ENCODE measurements around the gene GBX2.
A peak's percentile ranks its signal among the peaks of the same experiment; 100 is the strongest.

GBX2 gene

GRCh38 chr2:236180831-236181453 is 12.8 kb upstream of the GBX2 start:
- no peak for DNase-seq (ENCODE audit: low read depth)

GRCh38 chr2:236180076-236180816 is 12.1 kb upstream of the GBX2 start:
- peak; percentile 82 for DNase-seq (ENCODE audit: low read depth)

DNA sequence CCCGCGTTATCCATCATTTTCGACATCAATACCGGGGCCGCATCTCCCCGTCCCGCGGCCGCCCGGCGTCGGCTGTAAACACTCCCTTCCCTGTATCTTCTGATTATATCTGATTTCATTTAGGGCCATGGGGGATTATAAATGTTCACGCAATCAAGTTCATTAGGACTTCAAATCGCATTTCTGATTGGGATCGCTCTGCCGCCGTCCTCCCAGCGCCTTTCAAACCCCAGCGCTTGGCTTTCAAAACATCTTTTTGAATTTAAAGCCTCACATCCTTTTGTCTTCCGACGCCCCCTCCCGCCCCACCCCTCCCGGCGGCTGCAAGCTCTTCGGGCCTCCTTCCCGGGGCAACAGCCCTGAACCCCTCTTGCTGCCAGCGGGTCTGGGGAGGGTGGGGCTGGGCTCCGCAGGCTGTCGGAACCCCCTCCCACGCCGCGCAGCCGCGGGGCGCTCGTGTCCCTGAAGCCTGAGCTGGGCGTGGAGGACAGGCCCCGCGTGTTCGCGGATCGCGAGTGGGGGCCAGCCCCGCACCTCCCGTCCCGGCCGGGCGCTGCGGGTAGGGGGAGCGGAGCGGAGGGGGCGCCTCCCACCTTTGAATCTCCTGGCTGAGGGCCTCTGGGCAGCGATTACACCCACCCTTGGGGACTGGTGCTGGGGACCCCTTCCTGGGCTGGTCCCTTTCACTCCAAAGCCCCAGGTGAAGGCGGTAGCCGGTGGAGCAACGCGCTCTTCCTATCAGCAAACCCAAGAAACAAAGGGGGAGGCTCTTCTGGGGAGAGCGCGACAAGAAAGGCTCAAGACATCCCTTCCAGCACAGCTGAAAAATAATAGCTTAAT is 11.3 kb upstream of the GBX2 start:
- DNase-seq (ENCODE audit: low read depth), result no peak

DNA sequence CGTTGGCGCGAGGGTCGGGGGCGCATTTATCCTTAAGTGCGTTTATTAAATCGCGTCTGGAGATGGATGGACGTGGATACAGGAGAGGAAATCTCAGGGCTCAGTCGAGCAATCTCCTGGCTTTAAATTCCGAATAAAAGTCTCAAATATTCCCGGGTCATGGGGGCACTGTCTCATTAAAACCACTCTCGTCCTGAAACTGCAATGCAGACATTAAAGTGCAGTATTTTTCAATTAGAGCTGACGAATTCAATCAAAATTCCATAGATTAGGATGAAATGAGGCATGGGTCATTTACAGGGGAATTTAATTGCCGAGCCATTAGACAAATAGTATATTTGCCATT is 10.7 kb upstream of the GBX2 start:
- no peak for DNase-seq (ENCODE audit: low read depth)

DNA sequence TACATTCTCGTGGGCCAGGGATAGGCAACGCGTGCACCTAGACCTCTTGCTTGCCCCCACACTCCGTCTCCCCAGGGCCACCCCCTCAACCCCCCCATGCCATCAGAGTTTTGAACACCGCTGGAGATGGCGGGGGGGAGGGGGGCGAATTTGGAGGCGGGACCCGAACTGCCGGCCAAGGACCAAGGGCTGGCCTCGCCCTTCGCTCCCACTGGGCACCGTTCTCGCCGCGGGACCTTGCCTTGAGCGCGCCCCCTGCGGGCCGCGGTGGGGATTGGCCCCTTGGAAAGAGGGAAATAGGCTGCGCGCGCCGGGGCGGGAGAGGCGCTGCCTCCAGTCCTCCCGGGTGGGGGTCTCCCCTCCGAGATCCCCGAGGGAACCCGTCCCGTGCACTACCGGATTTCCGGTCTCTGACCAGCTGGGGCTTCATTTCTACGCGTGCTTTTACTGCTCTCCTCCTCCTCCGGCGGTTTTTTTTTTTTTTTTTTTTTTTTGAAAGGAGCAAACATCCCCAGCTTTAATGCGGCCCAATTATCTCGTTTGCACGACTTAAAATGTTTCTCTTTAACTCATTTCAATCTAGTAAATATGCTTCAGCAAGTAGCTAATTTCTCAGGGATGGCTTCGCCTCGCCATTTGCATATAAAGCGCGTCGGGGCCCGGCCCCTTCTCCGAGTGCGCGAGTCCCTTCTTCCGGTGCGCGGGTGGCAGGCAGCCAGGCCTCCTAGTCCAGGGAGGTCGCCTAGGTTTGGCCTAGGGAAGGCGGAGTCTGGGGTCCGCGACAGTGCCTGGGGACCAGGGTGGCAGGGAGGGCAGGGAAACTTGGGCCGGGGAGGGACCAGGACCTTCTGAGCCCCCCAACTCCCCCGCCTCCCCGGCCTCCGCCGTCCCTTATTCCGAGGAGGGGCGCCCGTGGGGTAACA is 10.0 kb upstream of the GBX2 start:
- no peak for DNase-seq (ENCODE audit: low read depth)

- DNase-seq (ENCODE audit: low read depth), result no peak
Observed at GRCh38 chr2:236177604-236177966, 9.4 kb upstream of the GBX2 start.

DNA sequence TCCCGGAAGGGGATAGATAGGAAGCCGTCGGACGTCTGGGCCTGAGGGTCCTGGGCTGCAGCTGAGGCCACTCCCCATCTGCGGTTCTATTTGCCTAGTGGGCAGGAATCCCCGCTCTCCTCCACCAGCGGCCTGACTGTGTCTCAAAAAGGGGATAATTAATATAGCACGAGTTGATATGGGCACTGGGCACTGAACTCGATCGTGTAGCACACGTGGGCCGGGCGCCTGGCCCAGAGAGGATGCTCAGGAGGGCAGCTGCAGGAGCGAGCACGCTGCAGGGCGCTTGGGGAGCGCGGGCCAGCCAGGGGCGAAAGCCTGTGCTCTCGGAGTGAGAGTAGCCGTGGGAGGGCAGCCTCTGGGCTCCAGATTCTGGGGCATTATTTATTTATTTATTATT is 8.8 kb upstream of the GBX2 start:
- DNase-seq (ENCODE audit: low read depth), result no peak

GRCh38 chr2:236176417-236176816 is 8.2 kb upstream of the GBX2 start:
- DNase-seq (ENCODE audit: low read depth), result no peak

DNA sequence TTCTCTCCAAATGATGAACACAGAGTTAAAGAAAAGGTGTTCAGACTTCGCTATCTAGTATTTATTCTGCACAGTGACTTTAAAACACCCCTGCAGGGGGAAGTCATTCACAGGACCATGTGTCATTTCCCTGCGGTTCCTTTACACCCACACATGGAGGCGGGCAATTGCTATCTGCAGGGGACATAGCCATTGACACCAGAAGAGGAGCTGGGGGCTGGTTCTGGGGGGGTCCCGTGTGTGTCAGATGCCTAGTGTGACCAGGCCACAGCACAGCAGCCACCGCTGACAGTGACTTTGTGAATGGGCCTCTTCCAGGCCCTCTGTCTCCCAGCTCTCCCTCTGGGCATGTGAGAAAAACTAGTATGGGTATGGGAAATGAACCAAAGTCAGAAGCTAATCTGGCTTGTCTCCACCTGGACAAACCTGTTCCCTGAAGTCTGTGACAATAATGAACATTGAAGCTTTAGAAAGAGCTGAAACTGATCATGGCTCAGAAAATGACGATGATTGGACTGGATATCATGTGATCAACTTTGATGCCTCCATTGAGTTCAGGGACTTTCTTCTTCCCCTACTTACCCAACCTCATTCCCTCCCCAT is 7.5 kb upstream of the GBX2 start:
- DNase-seq (ENCODE audit: low read depth), result no peak

DNA sequence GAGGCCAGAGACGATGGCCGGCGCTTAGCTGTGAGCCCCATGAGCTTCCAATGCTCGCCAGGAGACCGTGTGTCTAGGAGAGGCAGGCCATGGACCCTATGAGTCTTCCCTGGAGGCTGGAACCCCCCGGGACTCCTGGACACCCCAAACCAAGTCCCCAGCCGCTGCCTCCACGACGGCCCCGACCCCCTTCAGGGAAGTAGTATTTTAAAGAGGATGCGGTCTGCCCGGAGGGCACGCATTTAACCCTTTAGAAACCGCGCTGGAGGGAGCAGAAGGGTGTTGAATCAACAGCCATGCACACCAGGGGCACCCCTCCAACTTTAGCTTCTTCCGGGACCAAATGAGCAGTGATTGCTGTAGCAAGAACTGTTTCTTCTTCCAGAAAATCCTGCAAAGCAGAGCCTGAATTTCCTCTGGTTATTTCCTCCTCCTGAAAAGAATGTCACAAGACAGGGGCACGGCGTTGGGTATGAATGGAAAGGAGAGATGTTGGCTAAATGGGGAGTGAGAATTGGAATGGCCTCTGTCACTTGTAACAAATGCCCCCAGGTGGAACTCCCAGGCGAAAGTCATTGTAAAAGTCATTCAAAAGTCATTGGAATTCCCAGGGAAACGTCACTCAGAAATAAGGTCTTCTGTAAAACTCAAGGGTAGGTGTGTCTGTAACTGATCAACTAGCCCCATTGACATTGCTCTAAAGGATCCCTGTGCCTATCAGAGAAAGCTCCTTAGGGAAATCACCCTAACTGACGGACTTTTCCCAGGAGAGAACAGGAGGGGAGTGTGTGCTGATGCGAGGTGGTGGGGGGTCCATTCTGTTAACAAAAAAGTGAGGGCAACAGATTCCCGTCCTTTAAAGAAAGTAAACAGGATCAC is 5.8 kb upstream of the GBX2 start:
- DNase-seq (ENCODE audit: low read depth), result no peak

DNA sequence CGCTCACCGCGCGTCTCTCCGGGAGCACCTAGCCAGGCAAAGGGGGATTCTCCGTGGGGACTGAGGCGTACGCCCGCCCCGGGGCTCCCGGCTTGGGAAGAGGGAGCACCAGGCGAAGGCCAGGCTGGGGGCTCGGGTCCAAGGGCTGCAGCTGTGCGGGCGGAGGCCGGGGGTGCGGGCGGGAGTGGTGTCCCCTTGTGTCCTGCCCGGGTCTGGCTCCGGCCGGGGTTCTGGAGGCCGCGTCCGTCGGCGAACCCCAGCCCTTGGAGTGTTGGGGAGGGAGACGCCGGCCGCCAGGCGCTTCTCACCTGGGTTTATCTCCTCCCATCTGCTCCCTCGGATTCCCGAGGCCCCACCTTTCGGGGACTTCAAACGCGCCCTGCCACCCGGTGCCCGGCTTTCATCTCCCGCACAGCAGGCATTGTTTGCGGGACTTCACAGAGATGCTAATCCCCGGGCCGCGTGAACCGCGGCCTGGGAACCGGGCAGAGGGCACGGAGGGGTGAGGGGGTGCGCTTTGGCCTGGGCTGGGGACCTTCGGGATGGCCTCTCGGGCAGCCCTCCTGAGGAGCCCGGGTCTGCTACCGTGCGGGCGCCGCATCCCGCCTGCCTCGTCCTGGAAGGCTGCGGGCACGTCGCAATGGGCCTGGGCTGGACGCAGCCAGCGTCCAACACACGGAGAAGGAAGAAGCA is 5.0 kb upstream of the GBX2 start:
- no peak for DNase-seq (ENCODE audit: low read depth)

- no peak for DNase-seq (ENCODE audit: low read depth)
Observed at GRCh38 chr2:236172255-236173035, 4.3 kb upstream of the GBX2 start.

DNA sequence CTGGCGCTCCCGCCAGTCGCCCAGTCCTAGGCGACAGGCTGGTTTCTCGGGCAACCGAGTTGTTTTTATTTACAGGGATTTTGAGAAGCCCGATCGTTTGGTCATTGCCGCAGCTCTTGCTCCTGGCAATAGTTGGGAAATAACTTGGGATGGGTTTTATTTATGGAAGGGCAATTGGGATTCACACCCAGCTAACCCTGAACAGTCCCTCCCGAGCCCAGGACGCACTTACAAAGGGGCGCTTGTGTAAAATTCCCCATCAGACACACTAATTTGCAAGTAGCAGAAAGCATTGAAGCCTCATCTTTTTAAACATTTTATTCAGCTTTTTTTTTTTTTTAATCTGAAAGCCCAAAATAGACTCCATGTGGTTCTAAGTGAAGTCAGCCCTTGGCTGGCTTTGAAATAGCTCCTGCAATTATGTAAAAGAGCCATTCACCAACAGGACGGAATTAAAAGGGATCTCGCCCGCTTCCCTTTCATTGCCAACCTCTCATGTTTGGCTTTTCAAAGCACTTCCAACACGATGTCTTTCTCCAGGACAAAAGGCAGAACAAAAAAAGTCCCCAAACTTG is 3.6 kb upstream of the GBX2 start:
- no peak for DNase-seq (ENCODE audit: low read depth)

DNA sequence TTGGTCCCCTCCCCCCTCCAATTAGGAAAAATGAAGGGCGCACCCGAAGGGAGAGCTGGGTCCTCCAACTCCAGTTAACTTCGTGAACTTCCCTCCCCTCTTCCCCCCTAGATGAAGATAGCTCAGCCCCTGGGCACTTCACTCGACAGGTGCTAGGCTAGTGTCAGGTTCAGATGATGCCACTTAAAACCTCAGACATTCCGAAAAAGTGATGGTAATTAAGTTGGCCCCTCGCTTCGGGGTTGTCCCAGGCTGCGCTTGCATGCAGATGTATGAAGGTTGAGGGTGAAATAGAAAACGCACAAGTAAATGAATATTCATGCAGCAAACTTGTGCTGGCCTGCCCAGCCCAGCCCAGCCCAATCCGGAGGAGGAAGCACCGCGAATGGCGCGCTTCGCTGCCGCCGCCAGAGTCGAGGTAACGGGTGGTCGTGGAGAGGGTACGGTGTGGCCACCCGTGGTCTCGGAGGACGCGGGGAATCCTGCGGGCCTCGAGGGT is 3.0 kb upstream of the GBX2 start:
- no peak for DNase-seq (ENCODE audit: low read depth)

DNA sequence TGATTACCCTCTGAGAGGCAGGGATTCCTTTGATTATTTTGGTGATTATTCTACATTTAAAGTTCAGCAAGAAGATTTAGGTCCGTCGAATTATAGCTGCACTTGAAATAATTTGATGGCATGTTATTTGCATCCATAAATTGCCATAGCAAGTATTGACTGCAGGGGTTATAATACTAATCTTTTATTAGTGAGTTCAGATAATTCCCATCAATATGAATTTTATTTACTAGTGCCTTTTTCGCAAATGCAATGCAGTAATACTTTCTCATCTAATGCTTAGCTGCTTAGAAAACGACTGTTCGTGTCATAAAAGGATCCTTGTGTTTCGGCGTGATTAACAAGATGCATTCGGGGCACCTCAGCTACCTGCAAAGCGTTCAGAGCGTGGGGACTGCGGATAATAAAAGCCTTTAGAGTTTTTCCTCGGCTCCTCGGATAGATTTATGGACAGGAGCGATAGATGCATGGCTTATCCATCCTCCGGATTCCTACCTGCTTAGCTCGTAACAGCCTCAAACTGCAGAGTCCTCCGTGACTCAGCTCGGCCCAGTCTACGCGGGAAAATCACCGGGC is 2.5 kb upstream of the GBX2 start:
- DNase-seq (ENCODE audit: low read depth), result no peak

DNA sequence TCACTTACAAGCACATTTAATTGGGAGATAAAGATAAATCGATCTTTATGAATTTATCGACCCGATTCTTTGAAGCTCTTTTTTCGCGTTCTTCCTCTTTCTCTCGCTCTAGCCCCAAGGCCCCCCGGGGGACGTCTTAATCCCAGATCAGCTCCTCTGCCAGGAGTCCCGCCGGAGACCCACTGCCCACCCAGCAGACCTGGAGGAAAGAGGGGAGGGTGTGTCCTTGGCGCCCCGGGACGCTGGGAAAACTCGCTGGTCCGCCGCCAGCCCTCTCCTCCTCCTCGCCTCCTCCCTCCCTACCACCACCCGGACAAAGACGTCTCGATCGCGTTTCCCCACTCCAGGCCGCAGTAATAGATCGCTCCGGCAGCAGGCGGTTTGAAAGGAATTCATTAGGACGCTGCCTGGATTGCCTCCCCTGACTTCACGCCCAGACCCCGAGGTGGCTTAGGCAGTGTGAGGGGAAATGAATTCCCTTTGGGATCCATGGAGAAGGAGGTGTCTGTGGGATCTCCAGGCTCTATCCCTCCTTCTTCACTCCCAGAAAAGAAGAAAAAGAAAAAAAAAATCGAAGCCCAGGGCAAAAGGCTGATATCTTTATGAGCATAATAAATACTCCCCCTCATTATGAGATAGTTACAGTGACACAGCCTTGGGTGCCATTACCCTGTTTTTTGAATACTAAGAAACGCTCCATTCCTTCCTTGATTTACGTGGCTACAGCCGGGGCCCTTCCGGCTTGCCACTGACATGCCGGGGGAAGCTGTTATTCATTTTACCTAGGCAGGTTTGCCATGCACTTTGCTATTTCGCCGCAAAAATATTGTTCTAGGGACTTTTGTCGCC is 1.8 kb upstream of the GBX2 start:
- no peak for DNase-seq (ENCODE audit: low read depth)

- DNase-seq (ENCODE audit: low read depth), result no peak
Observed at GRCh38 chr2:236169151-236169721, 1.1 kb upstream of the GBX2 start.

Data from HS-5 (cell line).